NCI-H1436 treated with DMSO at 0.1 percent for 48 hours (cell line): ENCODE data around the gene NOS1.
"Not testable (repeated sequence)": the region's sequence is repeated elsewhere in the genome, so short reads cannot be mapped to it uniquely, and the experiment has no call there.

ENCODE experiments used
- DNase-seq: peaks from one replicate; lab custom pipeline; 2025; lab: John Stamatoyannopoulos, UW

Gene NOS1

GRCh38 chr12:117361347-117361751, at the start of gene NOS1:
Gene NOS1 (minus strand): TSS chr12:117361626. CDS start chr12:117331069, 30,557 bp downstream.
- no peak for DNase-seq

- DNase-seq = no peak
These were observed 47.9 kb upstream of the NOS1 start for GRCh38 chr12:117409286-117409685.

GRCh38 chr12:117408161-117408791, 46.9 kb upstream of the NOS1 start:
- DNase-seq = no peak

- no peak for DNase-seq
These were observed 43.5 kb upstream of the NOS1 start for GRCh38 chr12:117404940-117405339.

GRCh38 chr12:117404203-117404853, 42.9 kb upstream of the NOS1 start:
- DNase-seq = no peak

- DNase-seq = no peak
These were observed 42.2 kb upstream of the NOS1 start for GRCh38 chr12:117403586-117404139.

GRCh38 chr12:117402363-117402762, 40.9 kb upstream of the NOS1 start:
- no peak for DNase-seq

- no peak for DNase-seq
These were observed 39.5 kb upstream of the NOS1 start for GRCh38 chr12:117400912-117401311.

GRCh38 chr12:117398482-117398881, 37.1 kb upstream of the NOS1 start:
- DNase-seq = not testable (repeated sequence)

GRCh38 chr12:117395766-117396165, 34.3 kb upstream of the NOS1 start:
- no peak for DNase-seq

- DNase-seq = no peak
These were observed 33.1 kb upstream of the NOS1 start for GRCh38 chr12:117394491-117394890.

GRCh38 chr12:117393656-117394055, 32.2 kb upstream of the NOS1 start:
- no peak for DNase-seq

GRCh38 chr12:117390866-117391265, 29.4 kb upstream of the NOS1 start:
- DNase-seq = no peak

- DNase-seq = no peak
These were observed 27.6 kb upstream of the NOS1 start for GRCh38 chr12:117388951-117389446.

- DNase-seq = no peak
These were observed 26.4 kb upstream of the NOS1 start for GRCh38 chr12:117387832-117388231.

- no peak for DNase-seq
These were observed 23.3 kb upstream of the NOS1 start for GRCh38 chr12:117384735-117385134.

- no peak for DNase-seq
These were observed 18.7 kb upstream of the NOS1 start for GRCh38 chr12:117380083-117380482.

GRCh38 chr12:117377758-117378157, 16.3 kb upstream of the NOS1 start:
- no peak for DNase-seq

- no peak for DNase-seq
These were observed 9.2 kb upstream of the NOS1 start for GRCh38 chr12:117370588-117370987.

GRCh38 chr12:117370000-117370399, 8.6 kb upstream of the NOS1 start:
- DNase-seq = not testable (repeated sequence)

- no peak for DNase-seq
These were observed 5.7 kb upstream of the NOS1 start for GRCh38 chr12:117367006-117367638.

- DNase-seq = no peak
These were observed 3.7 kb upstream of the NOS1 start for GRCh38 chr12:117365049-117365616.
